ENCODE data around the gene PTHLH.

Gene PTHLH

GRCh38 chr12:27974735-27975221 lies 2.2 kb upstream of the PTHLH start:
- DNase-seq (ENCODE audit: low spot score) = no peak

GRCh38 chr12:27973487-27973890 lies 956 bp upstream of the PTHLH start:
- DNase-seq (ENCODE audit: low spot score) = no peak

- DNase-seq (ENCODE audit: low spot score) = no peak
Observed at GRCh38 chr12:27971606-27972005, 927 bp downstream of the PTHLH start.

GRCh38 chr12:27971121-27971489 lies 1.4 kb downstream of the PTHLH start:
- no peak for DNase-seq (ENCODE audit: low spot score)

- no peak for DNase-seq (ENCODE audit: low spot score)
Observed at GRCh38 chr12:27970401-27971120, 2.0 kb downstream of the PTHLH start.

GRCh38 chr12:27969624-27970400 lies 2.7 kb downstream of the PTHLH start:
- no peak for DNase-seq (ENCODE audit: low spot score)

- DNase-seq (ENCODE audit: low spot score) = no peak
Observed at GRCh38 chr12:27968972-27969623, 3.4 kb downstream of the PTHLH start.

- DNase-seq (ENCODE audit: low spot score) = no peak
Observed at GRCh38 chr12:27967551-27968054, 4.9 kb downstream of the PTHLH start.

GRCh38 chr12:27966870-27967269 lies 5.7 kb downstream of the PTHLH start:
- DNase-seq (ENCODE audit: low spot score) = no peak

GRCh38 chr12:27965966-27966365 lies 6.6 kb downstream of the PTHLH start:
- no peak for DNase-seq (ENCODE audit: low spot score)

- no peak for DNase-seq (ENCODE audit: low spot score)
Observed at GRCh38 chr12:27965411-27965810, 7.1 kb downstream of the PTHLH start.

- no peak for DNase-seq (ENCODE audit: low spot score)
Observed at GRCh38 chr12:27964123-27964522, 8.4 kb downstream of the PTHLH start.

- no peak for DNase-seq (ENCODE audit: low spot score)
Observed at GRCh38 chr12:27960821-27961220, 11.7 kb downstream of the PTHLH start.

- no peak for DNase-seq (ENCODE audit: low spot score)
Observed at GRCh38 chr12:27958675-27959074, 13.9 kb downstream of the PTHLH start.

GRCh38 chr12:27957366-27957765 lies 15.2 kb downstream of the PTHLH start:
- DNase-seq (ENCODE audit: low spot score) = no peak

GRCh38 chr12:27953817-27954216 lies 18.7 kb downstream of the PTHLH start:
- DNase-seq (ENCODE audit: low spot score) = no peak

GRCh38 chr12:27953348-27953747 lies 19.2 kb downstream of the PTHLH start:
- no peak for DNase-seq (ENCODE audit: low spot score)

GRCh38 chr12:27952510-27952909 lies 20.0 kb downstream of the PTHLH start:
- no peak for DNase-seq (ENCODE audit: low spot score)

GRCh38 chr12:27951898-27952297 lies 20.6 kb downstream of the PTHLH start:
- DNase-seq (ENCODE audit: low spot score) = no peak

GRCh38 chr12:27946421-27946820 lies 26.1 kb downstream of the PTHLH start:
- no peak for DNase-seq (ENCODE audit: low spot score)

- DNase-seq (ENCODE audit: low spot score) = peak; percentile 55
Observed at GRCh38 chr12:27940756-27941402, 31.7 kb downstream of the PTHLH start.

GRCh38 chr12:27940245-27940644 lies 32.3 kb downstream of the PTHLH start:
- no peak for DNase-seq (ENCODE audit: low spot score)
